SK-N-MC (cell line): ENCODE results near the gene SLC10A7.

Source experiments
- EZH2 ChIP-seq: fragments of 200-600 bp; sonication (generic); IDR thresholded peaks from one replicate; pipeline ENCODE4 v1.6.1; 2017; ENCODE audit warnings: antibody characterized with exemption
- FOXP2 ChIP-seq: optimal IDR thresholded peaks from 2 replicates; pipeline ENCODE3; 2011; ENCODE audit warnings: mild to moderate bottlenecking, moderate library complexity; ENCODE audit not compliant: insufficient read depth; ENCODE audit errors: extremely low read length, control extremely low read depth
- POLR2AphosphoS5 ChIP-seq: IDR thresholded peaks from 2 replicates; pipeline ENCODE4 v1.6.1; 2012; ENCODE audit warnings: mild to moderate bottlenecking, low read depth, low read length, borderline replicate concordance

DNA sequence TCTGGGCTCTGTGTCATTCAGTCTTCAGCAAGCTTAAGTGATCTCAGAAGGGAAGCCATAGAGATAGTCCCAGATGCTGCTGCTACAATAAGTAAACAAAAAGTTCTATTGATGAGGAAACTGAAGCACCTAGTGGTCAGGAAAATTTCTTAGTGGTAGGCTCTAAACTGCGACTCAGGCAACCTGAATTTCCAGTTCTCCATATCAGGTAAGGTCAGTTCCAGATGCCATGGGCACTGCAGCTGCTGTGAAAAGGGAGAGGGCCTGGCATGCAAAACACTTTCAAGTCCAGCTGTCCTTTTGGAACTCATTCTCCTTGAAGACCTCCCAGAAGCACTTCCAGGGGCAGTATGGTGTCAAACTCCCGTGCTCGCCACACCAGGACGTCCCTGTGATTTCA, 261.2 kb downstream of the SLC10A7 start:
- TF ChIP-seq POLR2AphosphoS5 (no peak), EZH2 (no peak), FOXP2 (no peak)
